ENCODE results near the gene OPN1MW3. TPM values are rescaled to one million over a fixed set of nuclear protein-coding genes. Genes with fewer than 3 reads are reported as not detected.
"Not testable (repeated sequence)": the region's sequence is repeated elsewhere in the genome, so short reads cannot be mapped to it uniquely, and the experiment has no call there.

The OPN1MW3 gene
- total RNA-seq, 2 donors from 2014 or later, result not detected

DNA sequence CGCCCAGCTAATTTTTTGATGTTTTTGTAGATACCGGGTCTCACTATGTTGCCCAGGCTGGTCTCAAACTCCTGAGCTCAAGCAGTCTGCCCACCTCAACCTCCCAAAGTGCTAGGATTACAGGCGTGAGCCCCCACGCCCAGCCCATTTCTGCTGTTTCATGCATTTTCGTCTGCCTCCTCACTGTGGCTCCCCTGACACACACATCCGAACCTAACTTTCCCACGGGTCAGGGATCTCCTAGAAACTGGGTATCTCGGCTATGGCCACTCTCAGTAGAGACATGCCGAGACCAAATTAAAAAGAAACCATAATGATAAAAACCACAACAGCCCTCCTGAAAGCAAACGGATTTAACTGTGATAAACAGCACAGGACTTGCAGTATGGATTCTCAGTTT is 9.3 kb upstream of the OPN1MW3 start:
- not testable (repeated sequence) for H3K9me3 ChIP-seq; H3K27ac ChIP-seq; H3K36me3 ChIP-seq; ATAC-seq (ENCODE audit: insufficient number of reproducible peaks, low FRiP score, low read depth); DNase-seq (ENCODE audit: low spot score); H3K27me3 ChIP-seq (replicated peaks; ENCODE audit: insufficient read depth); H3K4me3 ChIP-seq; H3K4me1 ChIP-seq (ENCODE audit: control insufficient read depth in 1 of 2, low read depth in 2 of 2)

- H3K9me3 ChIP-seq, result not testable (repeated sequence)
These were observed 1.3 kb downstream of the OPN1MW3 start for GRCh38 chrX:154258711-154259110.

DNA sequence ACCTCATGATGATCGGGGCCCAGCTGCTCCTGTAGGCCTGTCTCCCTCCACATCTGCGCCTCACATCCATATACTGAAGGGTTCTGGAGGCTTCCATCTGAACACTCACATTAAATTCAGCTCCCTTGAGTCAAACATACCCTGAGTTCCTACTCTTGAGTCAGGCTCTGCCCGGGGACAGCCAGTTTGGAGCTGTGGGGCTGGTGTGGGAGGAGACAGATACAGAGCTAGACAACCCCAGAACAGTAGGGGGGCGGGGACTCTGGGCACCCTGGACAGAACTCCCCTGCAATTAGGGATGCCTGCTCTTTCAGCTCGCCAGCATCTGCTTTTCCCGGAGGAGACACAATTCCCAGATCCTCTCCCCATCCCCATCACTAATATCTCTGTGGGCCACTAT is 5.7 kb downstream of the OPN1MW3 start:
- H3K4me3 ChIP-seq; H3K9me3 ChIP-seq; ATAC-seq (ENCODE audit: insufficient number of reproducible peaks, low FRiP score, low read depth); H3K27ac ChIP-seq; H3K27me3 ChIP-seq (replicated peaks; ENCODE audit: insufficient read depth); H3K36me3 ChIP-seq; H3K4me1 ChIP-seq (ENCODE audit: control insufficient read depth in 1 of 2, low read depth in 2 of 2); DNase-seq (ENCODE audit: low spot score): not testable (repeated sequence)

More at GRCh38 chrX:154258711-154259110, 1.3 kb downstream of the OPN1MW3 start:
- H3K27me3 ChIP-seq (replicated peaks; ENCODE audit: insufficient read depth); H3K4me1 ChIP-seq (ENCODE audit: control insufficient read depth in 1 of 2, low read depth in 2 of 2); H3K4me3 ChIP-seq; DNase-seq (ENCODE audit: low spot score); ATAC-seq (ENCODE audit: insufficient number of reproducible peaks, low FRiP score, low read depth); H3K27ac ChIP-seq; H3K36me3 ChIP-seq: not testable (repeated sequence)

DNA sequence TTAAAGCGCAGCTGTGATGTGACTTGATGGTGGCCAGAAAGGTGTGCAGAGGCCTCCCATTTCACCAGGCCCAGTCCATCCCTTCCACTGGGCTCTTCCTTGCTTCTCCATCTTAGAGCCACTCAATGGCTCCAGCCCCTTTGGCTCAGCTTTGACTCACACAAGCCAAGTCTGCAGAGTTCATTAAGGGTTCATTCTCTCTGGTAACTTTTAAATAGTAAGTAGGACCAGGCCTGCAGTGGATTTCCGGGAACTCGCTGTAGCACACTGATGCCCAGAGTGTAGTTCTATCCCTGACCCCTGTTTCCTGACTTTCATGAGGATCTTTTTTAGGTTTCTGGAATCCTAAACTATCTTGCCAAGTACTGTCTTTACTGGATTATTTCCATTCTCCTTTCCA is 11.9 kb downstream of the OPN1MW3 start:
- ATAC-seq (ENCODE audit: insufficient number of reproducible peaks, low FRiP score, low read depth), result not testable (repeated sequence)

GRCh38 chrX:154284489-154285338 is 27.3 kb downstream of the OPN1MW3 start:
- not testable (repeated sequence) for H3K9me3 ChIP-seq; DNase-seq (ENCODE audit: low spot score); H3K27ac ChIP-seq; H3K4me1 ChIP-seq (ENCODE audit: control insufficient read depth in 1 of 2, low read depth in 2 of 2); ATAC-seq (ENCODE audit: insufficient number of reproducible peaks, low FRiP score, low read depth); H3K4me3 ChIP-seq; H3K27me3 ChIP-seq (replicated peaks; ENCODE audit: insufficient read depth); H3K36me3 ChIP-seq

More for the DNA sequence above, 11.9 kb downstream of the OPN1MW3 start:
- not testable (repeated sequence) for H3K4me1 ChIP-seq (ENCODE audit: control insufficient read depth in 1 of 2, low read depth in 2 of 2); DNase-seq (ENCODE audit: low spot score); H3K27me3 ChIP-seq (replicated peaks; ENCODE audit: insufficient read depth); H3K9me3 ChIP-seq; H3K27ac ChIP-seq; H3K36me3 ChIP-seq; H3K4me3 ChIP-seq

GRCh38 chrX:154286406-154286805 is 29.0 kb downstream of the OPN1MW3 start:
- H3K27me3 ChIP-seq (replicated peaks; ENCODE audit: insufficient read depth); H3K9me3 ChIP-seq; H3K27ac ChIP-seq; DNase-seq (ENCODE audit: low spot score); H3K4me1 ChIP-seq (ENCODE audit: control insufficient read depth in 1 of 2, low read depth in 2 of 2); H3K36me3 ChIP-seq; ATAC-seq (ENCODE audit: insufficient number of reproducible peaks, low FRiP score, low read depth); H3K4me3 ChIP-seq: not testable (repeated sequence)

DNA sequence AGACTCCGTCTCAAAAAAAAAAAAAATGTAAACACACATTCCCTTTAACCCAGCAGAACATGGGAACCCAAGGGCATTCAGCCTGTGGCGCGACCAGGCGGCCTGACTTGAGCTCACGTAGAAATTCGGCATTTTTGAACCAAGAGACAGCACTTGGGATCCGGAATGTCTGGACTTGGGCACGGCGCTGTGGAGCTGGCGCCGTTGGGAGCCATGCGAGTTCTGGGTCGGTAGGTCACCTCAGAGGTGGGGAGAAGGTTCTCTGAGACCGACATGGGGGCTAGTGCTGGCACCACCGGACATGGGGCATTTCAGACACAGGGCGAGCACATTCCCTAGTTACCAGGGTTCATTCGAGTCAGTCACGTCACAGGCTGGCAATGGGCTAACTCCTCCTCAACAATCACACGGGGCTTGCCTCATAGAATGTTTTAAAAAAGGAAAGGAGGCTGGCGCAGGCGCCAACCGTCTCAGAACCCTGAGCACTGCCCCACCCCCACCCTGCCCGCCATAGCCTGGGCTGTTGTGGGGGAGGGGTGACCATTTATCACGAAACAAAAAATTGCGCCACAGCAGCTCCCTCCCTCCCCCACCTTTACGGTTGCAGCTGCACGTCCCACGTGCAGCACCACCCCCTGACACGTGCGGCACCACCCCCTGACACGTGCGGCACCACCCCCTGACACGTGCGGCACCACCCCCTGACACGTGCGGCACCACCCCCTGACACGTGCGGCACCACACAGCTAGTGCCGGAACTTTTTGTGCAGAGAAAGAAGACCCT is 37.6 kb downstream of the OPN1MW3 start, which contains the start of gene TEX28:
TSS of gene TEX28 (minus strand) at position 334 of the 784 bp plus-strand sequence. CDS start 3,007 bp downstream, outside the sequence.
- no peaks in the 10 kb centered on the region for H3K4me1 ChIP-seq (ENCODE audit: control insufficient read depth in 1 of 2, low read depth in 2 of 2)
- no peak within 1 kb of the TSS for H3K4me3 ChIP-seq
- no peaks in the 10 kb centered on the region for H3K9me3 ChIP-seq
- ATAC-seq (ENCODE audit: insufficient number of reproducible peaks, low FRiP score, low read depth), result no peak
- H3K27me3 ChIP-seq (replicated peaks; ENCODE audit: insufficient read depth), result no peaks in the 10 kb centered on the region
- H3K36me3 ChIP-seq, result no peaks in the 10 kb centered on the region
- DNase-seq (ENCODE audit: low spot score), result no peak
- no peak within 1 kb of the TSS for H3K27ac ChIP-seq
- TF ChIP-seq CTCF (IDR thresholded peaks at IDR 0.05), result no peak

Data from thoracic aorta (tissue), 2 donors.